Measurements from ENCODE around the gene PDZD8.
"Not testable (repeated sequence)": the region's sequence is repeated elsewhere in the genome, so short reads cannot be mapped to it uniquely, and the experiment has no call there.

PDZD8 gene

GRCh38 chr10:117294039-117294645, 81.1 kb downstream of the PDZD8 start:
- TF ChIP-seq, protein P1, sequence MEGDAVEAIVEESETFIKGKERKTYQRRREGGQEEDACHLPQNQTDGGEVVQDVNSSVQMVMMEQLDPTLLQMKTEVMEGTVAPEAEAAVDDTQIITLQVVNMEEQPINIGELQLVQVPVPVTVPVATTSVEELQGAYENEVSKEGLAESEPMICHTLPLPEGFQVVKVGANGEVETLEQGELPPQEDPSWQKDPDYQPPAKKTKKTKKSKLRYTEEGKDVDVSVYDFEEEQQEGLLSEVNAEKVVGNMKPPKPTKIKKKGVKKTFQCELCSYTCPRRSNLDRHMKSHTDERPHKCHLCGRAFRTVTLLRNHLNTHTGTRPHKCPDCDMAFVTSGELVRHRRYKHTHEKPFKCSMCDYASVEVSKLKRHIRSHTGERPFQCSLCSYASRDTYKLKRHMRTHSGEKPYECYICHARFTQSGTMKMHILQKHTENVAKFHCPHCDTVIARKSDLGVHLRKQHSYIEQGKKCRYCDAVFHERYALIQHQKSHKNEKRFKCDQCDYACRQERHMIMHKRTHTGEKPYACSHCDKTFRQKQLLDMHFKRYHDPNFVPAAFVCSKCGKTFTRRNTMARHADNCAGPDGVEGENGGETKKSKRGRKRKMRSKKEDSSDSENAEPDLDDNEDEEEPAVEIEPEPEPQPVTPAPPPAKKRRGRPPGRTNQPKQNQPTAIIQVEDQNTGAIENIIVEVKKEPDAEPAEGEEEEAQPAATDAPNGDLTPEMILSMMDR (IDR thresholded peaks at IDR 0.05), result no peak
- TF ChIP-seq ZFX (IDR thresholded peaks at IDR 0.05; ENCODE audit: borderline replicate concordance), result no peak
- no peak overlapping the region for H3K27ac ChIP-seq

DNA sequence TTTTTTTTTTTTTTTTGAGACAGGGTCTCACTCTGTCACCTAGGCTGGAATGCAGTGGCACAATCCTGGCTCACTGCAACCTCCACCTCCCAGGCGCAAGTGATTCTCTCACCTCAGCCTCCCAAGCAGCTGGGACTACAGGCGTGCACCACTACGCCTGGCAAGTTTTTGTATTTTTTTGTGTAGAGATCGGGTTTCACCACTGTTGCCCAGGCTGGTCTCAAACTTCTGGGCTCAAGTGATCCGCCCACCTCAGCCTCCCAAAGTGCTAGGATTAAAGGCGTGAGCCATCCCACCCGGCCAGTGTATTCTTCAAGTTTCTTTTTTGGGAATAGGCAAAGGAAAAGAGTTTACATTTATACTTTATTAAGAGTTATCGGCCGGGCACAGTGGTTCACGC, 84.4 kb downstream of the PDZD8 start:
- not testable (repeated sequence) for H3K27ac ChIP-seq

DNA sequence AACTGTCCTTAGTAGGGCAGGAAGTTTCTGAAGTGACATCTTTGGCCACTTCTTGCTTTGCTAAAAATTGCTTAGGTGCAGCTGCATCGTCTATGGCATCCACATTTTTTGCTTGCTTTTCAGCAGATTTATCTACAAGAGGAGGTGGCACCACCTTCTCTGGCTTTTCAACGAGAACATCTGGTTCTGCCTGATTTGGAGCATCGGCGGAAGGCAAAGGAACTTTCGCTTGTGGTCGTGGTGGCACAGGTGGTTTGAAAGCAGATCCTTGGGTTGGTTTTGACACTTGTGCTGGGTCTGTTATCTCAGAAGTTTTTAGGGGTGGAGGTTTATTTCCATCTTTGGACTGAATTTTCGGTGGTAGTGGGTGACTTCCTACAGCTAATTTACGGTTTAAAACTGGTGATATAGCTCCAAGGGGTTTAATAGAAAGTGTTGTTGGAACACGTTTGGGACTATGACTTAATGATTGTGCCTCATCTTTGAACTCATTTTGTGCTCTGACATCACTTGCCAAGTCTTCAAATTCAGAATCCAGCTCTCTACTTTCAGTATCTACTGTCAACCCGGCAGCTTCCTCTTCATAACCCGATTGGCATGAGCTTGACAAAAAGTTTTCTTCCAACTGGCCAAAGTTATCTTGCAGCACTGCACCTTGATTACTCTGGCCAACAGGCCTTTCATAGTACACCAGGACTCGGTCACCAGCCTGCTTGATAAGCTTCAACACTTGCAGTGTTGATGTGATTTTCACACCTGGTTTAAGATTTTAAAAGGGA, 90.3 kb downstream of the PDZD8 start:
- no peak overlapping the region for H3K27ac ChIP-seq
- TF ChIP-seq, protein P1 (IDR thresholded peaks at IDR 0.05), result no peak
- TF ChIP-seq ZFX (IDR thresholded peaks at IDR 0.05; ENCODE audit: borderline replicate concordance), result no peak

DNA sequence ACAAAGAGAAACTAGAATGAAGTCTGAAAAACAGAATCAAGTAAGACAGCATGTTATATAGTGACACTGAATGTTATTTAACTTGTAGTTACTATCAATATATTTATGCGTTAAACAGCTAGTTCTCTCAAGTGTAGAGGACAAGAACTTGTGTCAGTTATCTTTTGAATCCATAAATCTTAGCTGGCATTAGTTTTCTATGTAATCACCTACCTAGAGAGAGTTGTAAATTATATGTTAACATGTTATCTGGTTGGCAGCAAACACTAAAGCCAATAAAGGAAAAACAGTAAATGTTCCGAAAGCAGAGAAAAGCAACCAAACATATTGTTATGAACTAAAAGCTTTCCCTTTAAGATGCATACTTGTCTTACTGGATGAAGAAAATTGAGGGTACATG, 97.6 kb downstream of the PDZD8 start:
- no peak overlapping the region for H3K27ac ChIP-seq
- TF ChIP-seq, protein P1 (IDR thresholded peaks at IDR 0.05), result no peak
- no peak for TF ChIP-seq ZFX (IDR thresholded peaks at IDR 0.05; ENCODE audit: borderline replicate concordance)

- TF ChIP-seq ZFX (IDR thresholded peaks at IDR 0.05; ENCODE audit: borderline replicate concordance), result no peak
- TF ChIP-seq, protein P1 (IDR thresholded peaks at IDR 0.05), result no peak
These were observed 100.1 kb downstream of the PDZD8 start for GRCh38 chr10:117275121-117275520.

GRCh38 chr10:117274509-117274908, 100.7 kb downstream of the PDZD8 start:
- H3K27ac ChIP-seq, result no peak overlapping the region
- no peak for TF ChIP-seq ZFX (IDR thresholded peaks at IDR 0.05; ENCODE audit: borderline replicate concordance)
- TF ChIP-seq, protein P1 (IDR thresholded peaks at IDR 0.05), result no peak

More at GRCh38 chr10:117275121-117275520, 100.1 kb downstream of the PDZD8 start:
- no peak overlapping the region for H3K27ac ChIP-seq

DNA sequence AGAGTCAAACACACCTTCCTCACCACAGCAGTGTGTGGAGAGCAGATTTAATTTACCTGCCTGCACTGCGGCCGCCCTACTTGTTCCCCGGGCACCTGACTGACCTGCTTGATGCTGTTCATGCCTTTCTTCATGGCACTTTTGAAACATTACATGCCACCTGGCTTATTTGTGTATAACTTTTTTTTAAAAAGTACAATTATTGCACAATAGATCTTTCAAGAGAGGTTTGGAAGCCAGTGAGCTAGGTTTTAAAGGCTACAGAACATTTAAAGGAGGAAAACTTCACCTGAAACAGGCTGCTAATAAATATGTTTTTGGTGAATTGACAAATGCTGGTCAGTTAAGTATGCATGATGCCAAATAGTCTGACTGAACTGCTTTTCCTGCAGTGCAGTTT, 101.3 kb downstream of the PDZD8 start:
- no peak overlapping the region for H3K27ac ChIP-seq
- TF ChIP-seq ZFX (IDR thresholded peaks at IDR 0.05; ENCODE audit: borderline replicate concordance), result no peak
- TF ChIP-seq, protein P1 (IDR thresholded peaks at IDR 0.05), result no peak

Measured in 22Rv1 (cell line).